NCI-H524 (cell line): ENCODE data around the gene ESRRA.
"Not testable (repeated sequence)": the region's sequence is repeated elsewhere in the genome, so short reads cannot be mapped to it uniquely, and the experiment has no call there.

Experiments used
- DNase-seq, 2 experiments: peaks; one replicate each; lab custom pipeline; 2025; lab: John Stamatoyannopoulos, UW

Gene ESRRA

DNA sequence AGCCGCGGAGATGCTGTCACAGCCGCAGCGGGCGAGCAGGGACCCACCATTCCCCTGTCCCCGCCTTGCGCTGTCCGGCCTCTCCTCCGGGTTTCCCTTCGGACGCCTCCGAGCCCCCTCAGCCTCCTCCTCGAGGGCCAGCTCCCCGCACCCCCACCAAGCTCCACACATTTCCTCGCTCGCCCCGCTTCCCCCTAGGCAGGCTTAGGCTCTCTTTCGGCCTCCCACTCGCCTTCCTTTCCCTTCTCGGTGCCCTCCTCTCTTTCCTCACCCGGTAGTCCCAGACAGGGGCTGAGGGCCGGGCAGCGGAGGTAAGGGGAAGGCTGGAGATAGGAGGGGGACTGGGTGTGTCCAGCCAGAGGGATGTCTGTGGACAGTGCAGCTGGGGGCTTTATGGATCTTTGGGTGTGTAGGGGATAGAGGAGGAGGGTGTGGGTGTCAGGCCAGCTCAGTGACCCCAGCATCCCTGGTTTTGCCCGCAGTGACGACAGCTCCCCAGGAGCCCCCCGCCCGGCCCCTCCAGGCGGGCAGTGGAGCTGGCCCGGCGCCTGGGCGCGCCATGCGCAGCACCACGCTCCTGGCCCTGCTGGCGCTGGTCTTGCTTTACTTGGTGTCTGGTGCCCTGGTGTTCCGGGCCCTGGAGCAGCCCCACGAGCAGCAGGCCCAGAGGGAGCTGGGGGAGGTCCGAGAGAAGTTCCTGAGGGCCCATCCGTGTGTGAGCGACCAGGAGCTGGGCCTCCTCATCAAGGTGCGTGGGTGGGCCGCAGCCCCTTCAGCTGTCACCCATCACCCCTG lies 12.7 kb upstream of the ESRRA start:
- no peak for DNase-seq

DNA sequence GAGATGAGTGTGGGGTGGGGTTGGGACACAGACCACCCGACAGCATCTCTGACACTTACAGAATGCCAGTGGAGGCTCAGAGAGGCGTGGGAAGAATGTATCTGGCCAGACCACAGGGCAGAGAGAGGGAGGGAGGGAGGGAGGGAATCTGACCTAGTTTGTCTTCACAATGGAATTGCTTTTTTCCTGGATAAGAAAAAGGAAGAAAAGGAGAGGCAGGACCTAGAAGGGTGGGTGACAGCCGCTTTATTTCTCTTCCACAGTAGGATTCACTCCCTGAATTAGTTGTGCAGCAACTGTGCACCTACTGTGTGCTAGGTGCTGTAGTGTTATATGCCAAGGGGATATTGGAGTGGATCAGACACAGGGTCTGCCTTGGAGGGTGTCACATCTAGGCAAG lies 10.6 kb upstream of the ESRRA start:
- DNase-seq, result no peak

DNA sequence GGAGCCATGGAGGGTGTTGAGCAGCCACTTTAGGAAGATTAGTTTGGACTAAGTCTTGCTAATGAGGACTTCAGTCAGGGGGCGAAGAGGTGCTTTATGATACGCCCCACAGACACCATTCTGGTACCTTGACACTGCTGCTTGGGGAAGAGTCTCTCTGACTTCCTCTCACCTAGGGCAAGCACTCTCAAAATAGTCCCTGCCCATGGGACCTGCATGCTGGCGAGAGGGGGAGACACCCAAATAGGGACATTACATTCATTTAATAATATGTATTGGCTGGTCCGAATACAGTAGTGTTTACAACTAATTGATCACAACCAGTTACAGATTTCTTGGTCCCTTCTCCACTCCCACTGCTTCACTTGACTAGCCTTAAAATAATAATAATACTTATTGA lies 9.6 kb upstream of the ESRRA start:
- no peak for DNase-seq

DNA sequence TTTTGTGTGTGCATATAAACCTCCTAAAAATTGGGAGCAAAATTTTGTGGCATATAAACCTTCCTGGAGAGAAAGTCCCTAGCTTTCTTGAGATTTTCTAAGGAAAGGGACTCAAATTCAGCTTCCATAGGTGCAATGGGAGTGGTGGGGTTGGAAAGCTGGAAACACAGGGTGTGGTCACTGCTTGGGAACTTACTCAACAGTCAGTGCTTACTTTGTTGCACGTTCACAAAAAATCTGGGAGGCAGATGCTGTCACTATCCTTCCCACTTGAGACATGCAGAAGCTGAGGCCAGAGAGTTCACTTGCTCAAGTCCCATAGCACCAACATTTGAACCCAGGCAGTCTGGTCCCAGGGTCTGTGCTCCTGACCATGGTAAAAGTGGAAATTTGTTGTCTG lies 9.1 kb upstream of the ESRRA start:
- no peak for DNase-seq

DNA sequence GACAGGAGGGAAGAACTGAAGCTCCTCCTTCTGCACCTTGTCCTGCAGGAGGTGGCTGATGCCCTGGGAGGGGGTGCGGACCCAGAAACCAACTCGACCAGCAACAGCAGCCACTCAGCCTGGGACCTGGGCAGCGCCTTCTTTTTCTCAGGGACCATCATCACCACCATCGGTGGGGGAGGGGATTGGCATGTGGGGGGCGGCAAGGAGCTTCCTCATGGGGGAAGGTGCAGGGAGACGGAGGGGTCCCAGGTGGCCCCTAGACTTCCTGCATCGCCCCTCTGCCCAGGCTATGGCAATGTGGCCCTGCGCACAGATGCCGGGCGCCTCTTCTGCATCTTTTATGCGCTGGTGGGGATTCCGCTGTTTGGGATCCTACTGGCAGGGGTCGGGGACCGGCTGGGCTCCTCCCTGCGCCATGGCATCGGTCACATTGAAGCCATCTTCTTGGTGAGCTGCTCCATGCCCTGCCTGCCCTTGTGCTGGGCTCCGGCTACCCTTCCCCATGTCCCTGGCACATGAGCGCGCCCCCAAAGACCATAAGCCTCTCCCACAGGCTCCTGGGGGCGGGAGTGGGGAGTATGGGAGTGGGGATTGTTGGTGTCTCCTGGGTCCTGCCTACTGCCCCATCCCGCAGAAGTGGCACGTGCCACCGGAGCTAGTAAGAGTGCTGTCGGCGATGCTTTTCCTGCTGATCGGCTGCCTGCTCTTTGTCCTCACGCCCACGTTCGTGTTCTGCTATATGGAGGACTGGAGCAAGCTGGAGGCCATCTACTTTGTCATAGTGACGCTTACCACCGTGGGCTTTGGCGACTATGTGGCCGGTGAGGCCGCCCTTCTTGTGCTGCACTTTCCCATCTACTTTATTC lies 8.3 kb upstream of the ESRRA start:
- no peak for DNase-seq

DNA sequence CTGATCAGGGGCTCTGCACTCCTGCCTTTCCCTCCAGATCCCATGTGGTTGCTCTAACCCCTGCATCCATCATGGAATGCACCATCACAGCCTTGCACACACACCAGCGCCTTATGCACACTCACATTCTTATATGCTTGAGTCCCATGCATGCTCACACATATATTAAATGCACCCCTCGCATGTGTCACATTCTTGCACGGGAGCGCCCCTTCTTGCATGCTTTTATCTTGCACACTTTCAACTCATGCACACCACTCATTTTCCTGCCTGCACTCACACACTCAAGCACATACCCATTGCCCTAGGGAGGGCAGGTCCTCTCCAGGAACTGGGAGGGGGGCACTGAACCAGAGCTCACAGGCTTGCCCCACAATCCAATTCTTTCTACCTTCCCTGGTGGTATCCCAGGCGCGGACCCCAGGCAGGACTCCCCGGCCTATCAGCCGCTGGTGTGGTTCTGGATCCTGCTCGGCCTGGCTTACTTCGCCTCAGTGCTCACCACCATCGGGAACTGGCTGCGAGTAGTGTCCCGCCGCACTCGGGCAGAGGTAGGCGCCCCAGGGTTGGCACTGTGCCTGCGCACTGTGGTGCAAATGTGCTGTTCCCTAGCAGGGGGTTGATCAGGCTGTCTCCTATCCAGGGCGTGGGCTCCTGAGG lies 7.5 kb upstream of the ESRRA start:
- DNase-seq, result no peak

DNA sequence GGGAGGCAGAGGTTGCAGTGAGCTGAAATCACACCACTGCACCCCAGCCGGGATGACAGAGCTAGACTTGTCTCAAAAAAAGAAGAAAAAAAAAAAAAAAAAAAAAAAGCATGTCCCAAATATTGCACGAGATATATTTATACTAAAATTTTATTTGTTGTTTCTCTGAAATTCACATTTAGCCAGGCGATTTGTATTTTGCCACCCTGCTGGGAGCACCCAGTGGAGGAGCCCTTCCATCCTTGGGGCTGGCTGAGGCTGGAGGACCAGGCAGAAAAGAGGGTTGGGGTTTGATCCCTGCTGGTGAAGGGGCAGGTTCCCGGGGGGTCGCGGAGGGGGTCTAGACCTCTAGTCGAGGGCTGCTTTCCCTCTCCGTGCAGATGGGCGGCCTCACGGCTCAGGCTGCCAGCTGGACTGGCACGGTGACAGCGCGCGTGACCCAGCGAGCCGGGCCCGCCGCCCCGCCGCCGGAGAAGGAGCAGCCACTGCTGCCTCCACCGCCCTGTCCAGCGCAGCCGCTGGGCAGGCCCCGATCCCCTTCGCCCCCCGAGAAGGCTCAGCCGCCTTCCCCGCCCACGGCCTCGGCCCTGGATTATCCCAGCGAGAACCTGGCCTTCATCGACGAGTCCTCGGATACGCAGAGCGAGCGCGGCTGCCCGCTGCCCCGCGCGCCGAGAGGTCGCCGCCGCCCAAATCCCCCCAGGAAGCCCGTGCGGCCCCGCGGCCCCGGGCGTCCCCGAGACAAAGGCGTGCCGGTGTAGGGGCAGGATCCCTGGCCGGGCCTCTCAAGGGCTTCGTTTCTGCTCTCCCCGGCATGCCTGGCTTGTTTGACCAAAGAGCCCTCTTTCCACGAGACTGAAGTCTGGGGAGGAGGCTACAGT lies 6.1 kb upstream of the ESRRA start:
- peak in 1 of 2 experiments; percentile 40 for DNase-seq

DNA sequence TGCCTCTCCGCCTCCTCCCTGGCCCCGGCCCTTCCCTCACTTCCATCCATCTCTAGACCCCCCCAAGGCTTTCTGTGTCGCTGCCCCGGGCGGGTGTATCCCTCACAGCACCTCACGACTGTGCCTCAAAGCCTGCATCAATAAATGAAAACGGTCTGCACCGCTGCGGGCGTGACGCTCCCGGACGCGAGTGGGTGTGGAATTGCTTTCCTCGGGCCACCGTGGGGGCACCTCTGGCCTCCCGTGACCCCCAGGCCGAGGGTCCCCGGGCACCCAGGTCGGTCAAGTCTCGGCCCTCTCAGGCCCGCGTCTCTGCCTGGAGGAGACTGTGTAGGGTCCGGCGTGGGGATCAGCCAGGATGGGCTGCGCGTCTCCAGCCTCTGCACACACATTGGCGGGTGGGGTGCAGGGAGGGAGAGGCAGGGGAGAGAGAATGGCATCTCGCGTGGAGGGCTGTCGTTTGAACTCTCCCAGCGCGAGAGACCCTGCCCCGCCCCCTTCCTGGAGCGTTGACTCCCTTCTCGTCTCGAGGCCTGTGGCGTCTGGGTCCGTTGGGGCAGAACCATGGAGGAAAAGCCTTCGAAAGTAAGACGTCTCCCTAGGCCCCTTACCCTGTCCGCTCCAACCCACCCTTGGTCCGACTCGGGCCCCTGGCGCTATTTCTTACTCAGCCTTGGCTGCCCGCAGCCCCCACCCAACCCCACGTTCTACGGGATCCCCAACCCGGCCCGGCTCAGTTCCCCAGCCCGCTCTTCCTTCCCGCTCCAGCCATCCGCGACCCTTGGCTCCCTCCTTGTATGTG lies 5.3 kb upstream of the ESRRA start, which contains the start of gene CATSPERZ:
TSS of gene CATSPERZ (plus strand) at position 512 of the 802 bp plus-strand sequence. CDS start at position 565, 53 bp downstream.
- DNase-seq, result no peak

DNA sequence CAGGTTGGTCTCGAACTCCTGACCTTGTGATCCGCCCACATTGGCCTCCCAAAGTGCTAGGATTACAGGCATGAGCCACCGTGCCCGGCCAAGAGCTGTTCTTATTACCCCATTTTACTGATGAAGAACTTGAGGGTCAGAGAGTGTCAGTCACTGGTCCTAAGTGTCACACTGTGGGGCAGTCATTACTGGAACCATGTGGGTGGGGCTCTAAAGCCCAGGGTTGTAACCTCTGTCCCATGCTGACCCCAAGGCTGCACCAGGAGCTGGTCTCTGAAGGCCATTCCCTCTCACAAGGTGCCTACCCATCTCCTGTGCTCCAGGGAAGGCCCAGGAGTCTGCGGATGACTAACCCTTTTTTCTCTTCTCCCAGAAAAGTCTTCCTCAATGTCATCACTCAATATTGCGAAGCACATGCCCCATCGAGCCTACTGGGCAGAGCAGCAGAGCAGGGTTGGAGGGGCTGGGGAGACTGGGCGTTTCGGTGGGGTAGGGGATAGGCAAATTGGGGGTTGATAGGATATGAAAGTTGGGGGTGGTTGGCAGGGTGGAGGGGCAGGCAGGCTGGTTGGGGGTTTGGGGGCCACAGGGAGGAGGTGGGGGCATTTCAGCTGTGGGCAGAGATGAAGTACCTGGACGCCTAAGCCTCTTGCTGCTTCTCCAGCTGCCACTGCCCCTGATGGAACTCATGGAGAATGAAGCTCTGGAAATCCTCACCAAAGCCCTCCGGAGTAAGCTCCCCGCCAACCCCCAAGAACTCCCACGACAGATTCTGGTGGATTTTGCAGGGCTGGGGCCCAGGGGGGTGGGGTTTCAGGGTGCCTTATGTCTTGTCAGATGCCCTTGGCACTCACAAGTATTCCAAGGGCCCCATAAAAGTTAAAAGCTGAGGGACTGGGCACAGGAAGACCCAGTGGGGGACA lies 2.0 kb upstream of the ESRRA start:
- no peak for DNase-seq

DNA sequence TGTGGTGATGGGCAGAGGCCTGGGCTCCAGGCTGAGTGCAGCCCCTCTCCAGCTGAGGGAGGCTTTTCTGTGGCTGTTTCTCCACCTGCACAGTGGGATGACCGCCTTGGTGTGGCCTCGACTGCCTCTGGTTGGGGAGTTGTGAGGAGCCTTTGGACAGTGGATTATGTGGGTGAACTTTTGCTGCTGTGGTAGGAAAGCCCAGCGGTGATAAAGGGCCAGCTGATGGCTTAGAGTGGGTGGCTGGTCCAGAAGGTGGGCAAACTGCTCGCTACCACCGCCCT lies 1.4 kb upstream of the ESRRA start:
- DNase-seq, result no peak

DNA sequence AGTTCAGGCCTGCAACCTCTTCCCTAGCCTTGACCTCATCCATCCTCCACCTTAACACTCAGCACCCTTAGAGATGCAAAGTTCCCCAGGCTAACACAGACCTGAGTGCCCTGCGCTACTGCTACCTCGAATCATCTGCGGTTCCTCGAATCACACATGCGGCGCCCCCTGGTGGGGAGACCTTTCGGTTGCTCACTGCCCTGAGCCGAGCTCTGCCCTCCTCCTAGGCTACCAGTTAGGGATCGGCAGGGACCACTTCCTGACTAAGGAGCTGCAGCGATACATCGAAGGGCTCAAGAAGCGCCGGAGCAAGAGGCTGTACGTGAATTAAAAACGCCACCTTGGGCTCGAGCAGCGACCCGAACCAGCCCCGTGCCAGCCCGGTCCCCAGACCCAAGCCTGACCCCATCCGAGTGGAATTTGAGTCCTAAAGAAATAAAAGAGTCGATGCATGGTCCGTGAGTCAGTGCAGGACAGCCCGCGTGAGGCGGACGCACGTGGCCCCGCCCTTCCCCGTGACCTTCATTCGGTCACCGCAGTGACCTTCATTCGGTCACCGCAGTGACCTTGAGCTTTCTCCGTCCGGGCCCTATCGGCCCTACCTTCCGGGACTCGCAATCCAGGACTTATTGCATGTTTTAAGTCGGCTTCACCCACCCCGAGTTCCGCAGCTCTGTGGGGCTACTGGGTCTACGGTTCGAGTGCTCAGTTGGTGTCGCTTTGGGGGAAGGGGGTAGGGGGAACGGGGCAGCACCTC lies 830 bp upstream of the ESRRA start:
- peak; percentile 53 to 88 for DNase-seq

DNA sequence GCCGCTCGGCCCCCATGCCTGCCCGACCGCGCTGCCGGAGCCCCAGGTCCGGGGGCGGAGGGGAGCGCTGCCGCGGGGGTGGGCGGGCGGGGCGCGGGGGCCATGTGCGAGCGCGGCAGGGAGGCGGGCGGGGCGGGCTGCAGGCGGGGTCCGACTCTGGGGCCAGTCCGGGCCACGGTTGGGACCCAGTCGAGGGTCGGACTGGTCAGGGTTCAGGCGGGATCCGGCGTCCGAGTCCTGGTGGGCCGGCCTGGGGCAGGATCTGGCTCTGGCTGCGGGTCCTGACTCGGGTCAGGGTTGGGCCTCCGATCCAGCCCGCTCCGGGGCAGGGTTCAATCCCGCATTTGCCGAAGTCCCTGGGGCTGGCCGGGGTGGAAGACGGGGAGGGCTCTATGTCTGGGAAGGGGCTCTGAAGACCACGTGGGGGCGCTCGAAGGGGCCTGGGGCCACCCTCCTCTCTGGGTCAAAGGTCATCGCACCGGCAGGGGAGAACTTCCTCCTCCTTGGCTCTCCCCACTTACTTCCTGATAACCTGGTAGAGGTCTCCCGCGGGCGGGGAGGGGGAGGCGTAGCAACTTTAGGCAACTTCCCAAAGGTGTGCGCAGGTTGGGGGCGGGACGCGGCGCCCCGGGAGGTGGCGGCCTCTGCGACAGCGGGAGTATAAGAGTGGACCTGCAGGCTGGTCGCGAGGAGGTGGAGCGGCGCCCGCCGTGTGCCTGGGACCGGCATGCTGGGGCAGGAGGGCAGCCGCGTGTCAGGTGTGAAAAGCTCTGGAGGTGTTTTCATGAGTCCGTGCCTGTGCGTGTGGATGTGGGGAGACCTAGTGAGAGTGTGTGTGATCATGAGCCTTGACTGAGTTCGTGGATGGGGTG lies 603 bp downstream of the ESRRA start:
- DNase-seq, result peak; percentile 41 to 69

DNA sequence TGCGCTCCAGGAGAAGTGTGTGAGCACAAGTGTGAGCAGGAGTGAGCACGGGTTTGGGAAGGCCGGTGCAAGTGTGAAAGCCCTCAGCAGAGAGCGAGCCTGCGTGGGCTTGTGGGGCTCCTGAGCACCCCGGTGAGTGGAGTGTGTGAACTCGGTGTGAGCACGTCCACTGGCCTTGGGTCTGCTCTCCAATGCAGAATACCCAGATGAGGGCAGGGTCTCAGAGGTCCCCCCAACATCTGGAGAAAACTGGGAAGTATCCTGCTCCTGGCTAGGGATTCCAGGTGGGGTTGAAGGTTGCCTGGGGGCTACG lies 1.2 kb downstream of the ESRRA start:
- DNase-seq, result peak in 1 of 2 experiments; percentile 23

DNA sequence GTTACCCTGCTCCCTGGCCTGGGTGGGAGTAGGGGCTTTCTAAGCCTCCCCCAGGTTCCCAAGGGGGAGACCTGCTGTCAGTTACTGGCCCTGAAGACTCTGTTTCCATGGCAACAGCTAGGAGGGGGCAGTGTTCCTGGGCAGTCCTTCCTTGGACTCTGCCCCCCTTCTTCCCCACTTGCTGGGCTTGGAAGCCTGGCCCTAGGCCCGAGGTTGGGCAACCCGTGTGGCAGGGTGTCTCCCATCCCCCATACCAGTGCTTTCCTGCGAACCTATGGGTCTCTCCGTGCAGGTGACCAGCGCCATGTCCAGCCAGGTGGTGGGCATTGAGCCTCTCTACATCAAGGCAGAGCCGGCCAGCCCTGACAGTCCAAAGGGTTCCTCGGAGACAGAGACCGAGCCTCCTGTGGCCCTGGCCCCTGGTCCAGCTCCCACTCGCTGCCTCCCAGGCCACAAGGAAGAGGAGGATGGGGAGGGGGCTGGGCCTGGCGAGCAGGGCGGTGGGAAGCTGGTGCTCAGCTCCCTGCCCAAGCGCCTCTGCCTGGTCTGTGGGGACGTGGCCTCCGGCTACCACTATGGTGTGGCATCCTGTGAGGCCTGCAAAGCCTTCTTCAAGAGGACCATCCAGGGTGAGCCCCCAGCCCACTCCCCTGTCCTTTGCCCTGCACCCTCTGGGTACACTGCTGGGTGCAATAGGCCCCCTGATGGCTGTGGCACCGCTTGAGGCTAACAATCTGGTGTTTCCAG lies 1.7 kb downstream of the ESRRA start:
- DNase-seq, result no peak

DNA sequence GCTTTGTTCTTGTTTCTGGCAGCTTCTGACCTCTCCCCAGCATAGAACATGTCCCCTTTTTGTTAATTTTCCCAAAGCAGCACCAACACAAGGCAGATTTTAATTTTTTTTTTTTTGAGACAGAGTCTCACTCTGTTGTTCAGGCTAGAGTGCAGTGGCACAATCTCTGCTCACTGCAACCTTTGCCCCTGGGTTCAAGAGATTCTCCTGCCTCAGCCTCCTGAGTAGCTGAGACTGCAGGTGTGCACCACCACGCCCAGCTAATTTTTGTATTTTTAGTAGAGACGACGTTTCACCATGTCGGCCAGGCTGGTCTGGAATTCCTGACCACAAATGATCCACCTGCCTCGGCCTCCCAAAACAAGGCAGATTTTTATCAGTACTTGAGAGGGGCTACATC lies 2.5 kb downstream of the ESRRA start:
- not testable (repeated sequence) for DNase-seq

DNA sequence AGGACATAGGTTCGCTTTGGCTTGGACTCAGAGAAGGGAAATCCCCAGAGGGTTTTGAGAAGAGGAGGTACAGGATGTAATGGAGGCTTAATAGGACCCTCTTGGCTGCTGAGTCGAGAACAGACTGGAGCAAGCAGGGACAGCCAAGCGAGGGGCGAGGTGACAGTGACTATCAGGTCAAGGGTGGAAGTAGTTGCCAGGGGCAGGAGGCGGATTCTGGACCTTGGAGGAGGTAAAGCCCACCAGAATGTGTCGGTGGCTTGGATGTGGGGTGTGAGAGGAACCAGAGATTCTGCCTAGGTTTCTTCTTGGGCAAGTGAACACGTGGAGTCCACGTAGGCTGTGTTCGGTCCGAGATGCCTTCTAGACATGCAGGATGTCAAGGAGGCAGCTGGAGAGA lies 7.6 kb downstream of the ESRRA start:
- no peak for DNase-seq

DNA sequence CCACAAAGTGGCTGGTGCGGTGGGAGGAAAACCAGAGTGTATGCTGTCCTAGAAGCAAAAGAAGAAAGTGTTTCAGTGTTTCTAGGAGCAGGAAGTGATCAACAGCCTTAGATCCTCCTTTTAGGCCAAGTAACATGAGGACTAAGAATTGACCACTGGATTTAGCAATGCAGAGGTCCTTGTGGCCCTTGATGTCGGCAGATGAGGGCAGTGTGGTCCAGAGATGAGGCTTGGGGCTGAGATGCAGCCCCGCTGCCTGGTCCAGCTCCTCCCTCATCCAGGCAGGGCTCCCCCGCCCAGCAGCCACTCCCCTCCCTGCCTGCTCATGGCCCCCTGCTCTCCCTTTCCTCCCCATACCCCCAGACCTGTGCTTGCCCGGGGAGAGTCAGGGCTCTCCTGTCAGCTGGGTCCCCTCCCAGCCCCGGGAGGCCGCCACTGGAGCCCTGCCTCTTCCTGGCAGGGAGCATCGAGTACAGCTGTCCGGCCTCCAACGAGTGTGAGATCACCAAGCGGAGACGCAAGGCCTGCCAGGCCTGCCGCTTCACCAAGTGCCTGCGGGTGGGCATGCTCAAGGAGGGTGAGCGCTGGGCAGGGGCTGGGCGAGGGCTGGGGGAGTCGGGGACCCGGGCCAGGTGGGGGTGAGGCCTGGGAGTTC lies 8.3 kb downstream of the ESRRA start:
- no peak for DNase-seq
